Spinal cord (tissue), 10 donors: ENCODE measurements around the gene FRMD6. TPM values are rescaled to one million over a fixed set of nuclear protein-coding genes. Genes with fewer than 3 reads are reported as not detected.

Experiments
- DNase-seq, 6 donors: peaks; one replicate each; pipeline versions ENCODE4 v3.0.0 to v3.0.0-alpha.2; 2013 to 2015; ENCODE audit warnings: low spot score in 6 of 6, low read depth in 4 of 6
- H3K27ac ChIP-seq: one replicate; pipeline ENCODE4 v1.5.1; 2013; ENCODE audit warnings: low read depth, low read length, control low read depth
- H3K27me3 ChIP-seq: one replicate; pipeline ENCODE4 v1.6.1; 2013; ENCODE audit warnings: low read length; ENCODE audit not compliant: control insufficient read depth, insufficient read depth
- H3K36me3 ChIP-seq: one replicate; pipeline ENCODE4 v1.6.1; 2013; ENCODE audit warnings: low read length; ENCODE audit not compliant: control insufficient read depth, insufficient read depth
- H3K4me1 ChIP-seq: one replicate; pipeline ENCODE4 v1.6.1; 2013; ENCODE audit warnings: low read length; ENCODE audit not compliant: control insufficient read depth, insufficient read depth
- H3K4me3 ChIP-seq: one replicate; pipeline ENCODE4 v1.5.1; 2013; ENCODE audit warnings: low read depth, low read length, control low read depth
- H3K9me3 ChIP-seq: one replicate; pipeline ENCODE4 v1.6.1; 2013; ENCODE audit warnings: low read length; ENCODE audit not compliant: control insufficient read depth, insufficient read depth
- WGBS: methylation state at CpG from one replicate; pipeline ENCODE4 v1.1.5; 2013; ENCODE audit warnings: missing lambda C conversion rate; ENCODE audit not compliant: insufficient coverage; 5-methylcytosine and 5-hydroxymethylcytosine counted together
- long read RNA-seq, 4 donors: transcript quantifications; one replicate each; lab custom pipeline, GENCODE V29; 2026
- polyA plus RNA-seq, 2 donors: library from polyadenylated mRNA; unstranded; fragments of 120-200 nt; gene quantifications; one replicate each; pipeline ENCODE4 v1.2.1, GENCODE V29; 2013; ENCODE audit not compliant: insufficient read length in 2 of 2
- total RNA-seq, 2 donors: library from RNA; depleted of rRNA in 1 of 2; stranded (reverse); fragments of 120-200 nt in 1 of 2; fragments of >200 nt in 1 of 2; gene quantifications; one replicate each; pipeline versions ENCODE4 v1.2.3 to v1.2.4, GENCODE V29; 2013 to 2014
- donor health status: healthy.

FRMD6 gene
- total RNA-seq (10 to 100 TPM; 63.9 to 80.6 TPM), polyA plus RNA-seq (10 to 100 TPM; 15.9 to 18.5 TPM)
- long read RNA-seq, donor 1, full-length matches to known transcripts = 4 of 4 reads
- long read RNA-seq, donor 1, partial matches to known transcripts = 0 of 4 reads
- long read RNA-seq, donor 1, other reads (novel, unspliced or antisense) = 0 of 4 reads
- long read RNA-seq, donor 2 = 0 reads
- long read RNA-seq, donor 3, partial matches to known transcripts = 13 of 15 reads
- long read RNA-seq, donor 3, other reads (novel, unspliced or antisense) = 0 of 15 reads
- long read RNA-seq, donor 4, full-length matches to known transcripts = 2 of 2 reads
- long read RNA-seq, donor 4, partial matches to known transcripts = 0 of 2 reads
- long read RNA-seq, donor 4, other reads (novel, unspliced or antisense) = 0 of 2 reads

DNA sequence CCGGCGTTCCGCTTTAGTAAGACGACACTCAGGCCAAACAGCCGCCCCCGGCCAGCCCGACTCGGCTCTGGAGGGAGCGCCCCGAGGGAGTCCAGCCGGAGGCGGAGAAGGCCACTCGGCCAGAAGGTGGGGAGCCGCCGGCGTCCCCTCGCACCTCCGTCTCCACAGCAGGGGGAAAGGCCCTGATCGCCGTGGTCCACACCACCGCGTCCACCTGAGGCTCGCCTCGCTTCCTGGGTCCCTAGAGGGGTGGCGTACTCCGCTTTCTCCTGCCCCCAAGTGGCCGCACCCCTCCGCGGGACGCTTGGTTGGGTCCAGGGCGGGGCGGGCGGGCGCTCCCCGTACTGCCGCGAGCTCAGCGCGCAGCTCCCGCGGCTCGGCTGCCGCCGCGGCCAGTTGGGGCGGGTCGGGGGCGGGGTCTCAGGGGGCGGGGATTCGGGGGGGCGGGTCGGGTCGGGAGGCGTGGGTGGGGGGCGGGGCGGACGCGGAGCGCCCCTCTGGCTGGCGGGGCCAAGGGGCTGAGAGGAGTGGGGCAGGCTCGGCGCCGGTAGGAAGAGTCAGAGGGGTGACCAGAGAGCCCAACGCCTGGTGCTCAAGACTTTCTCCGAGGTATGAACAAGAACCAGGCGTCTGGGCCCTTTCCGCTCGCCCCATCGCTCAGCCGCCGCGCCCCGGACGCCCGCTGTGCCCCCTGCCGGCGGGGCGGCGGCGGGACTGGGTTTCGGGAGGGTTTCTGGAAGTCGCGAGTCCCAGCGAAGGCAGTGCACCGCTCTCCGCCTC is at the start of gene FRMD6:
FRMD6 (plus strand) TSS at position 523 of the 780 bp plus-strand sequence. CDS start 37,927 bp downstream, outside the sequence.
- Histone ChIP-seq H3K27ac (peak within 1 kb of the TSS; percentile 97), H3K4me3 (peak within 1 kb of the TSS; percentile 92), H3K4me1 (peaks cover 7% of the 10 kb centered on the region), H3K9me3 (no peaks in the 10 kb centered on the region), H3K36me3 (no peaks in the 10 kb centered on the region), H3K27me3 (peaks cover 3% of the 10 kb centered on the region)
- DNase-seq = peak; percentile 64 to 94 (median 73)
- under 1% methylated on average over 63 of the region's 86 CpGs for WGBS

DNA sequence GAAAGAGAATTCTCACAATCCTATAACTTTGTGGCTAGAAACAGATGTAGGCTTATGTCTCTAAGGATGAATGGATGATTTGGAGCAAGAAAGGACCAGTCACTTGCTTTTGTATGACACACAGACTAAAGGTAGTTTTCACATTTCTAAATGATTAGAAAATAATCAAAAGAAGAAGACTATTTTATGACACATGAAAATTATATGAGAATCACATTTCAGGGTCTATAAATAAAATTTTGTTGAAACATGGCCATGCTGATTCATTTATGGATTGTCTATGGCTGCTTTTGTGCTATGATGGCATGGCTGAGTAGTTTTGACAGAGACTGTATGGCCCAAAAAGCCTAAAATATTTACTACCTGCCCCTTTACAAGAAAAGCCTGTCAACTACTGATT is 49.4 kb upstream of the FRMD6 start:
- H3K36me3 ChIP-seq = no peaks in the 10 kb centered on the region
- no peaks in the 10 kb centered on the region for H3K9me3 ChIP-seq
- no peak for DNase-seq
- no peak overlapping the region for H3K27ac ChIP-seq
- H3K4me3 ChIP-seq = no peak overlapping the region
- H3K27me3 ChIP-seq = no peaks in the 10 kb centered on the region
- peaks cover 3% of the 10 kb centered on the region for H3K4me1 ChIP-seq

DNA sequence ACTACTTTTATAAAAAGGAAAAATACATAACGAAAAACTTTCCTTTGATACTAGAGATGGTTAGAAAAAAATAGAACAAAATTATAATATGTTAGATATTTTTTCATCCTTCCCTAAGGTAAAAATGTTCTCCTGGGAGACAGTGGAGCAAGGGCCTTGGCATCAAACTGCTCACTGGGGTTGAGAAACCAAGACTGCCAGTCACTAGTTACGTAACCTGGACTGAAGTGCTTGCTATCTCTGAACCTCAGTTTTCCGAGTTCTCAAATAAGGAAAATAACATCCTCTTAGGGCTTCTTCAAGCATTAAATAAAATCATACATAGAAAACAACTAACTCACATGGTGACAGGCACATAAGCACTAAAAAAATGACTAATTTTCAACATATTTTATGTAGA is 48.2 kb upstream of the FRMD6 start:
- Histone ChIP-seq H3K36me3 (no peaks in the 10 kb centered on the region), H3K4me3 (no peak overlapping the region), H3K27me3 (no peaks in the 10 kb centered on the region), H3K4me1 (peaks cover 3% of the 10 kb centered on the region), H3K9me3 (no peaks in the 10 kb centered on the region), H3K27ac (no peak overlapping the region)
- no peak for DNase-seq
- 100% methylated on average over 1 of the region's 3 CpGs for WGBS

DNA sequence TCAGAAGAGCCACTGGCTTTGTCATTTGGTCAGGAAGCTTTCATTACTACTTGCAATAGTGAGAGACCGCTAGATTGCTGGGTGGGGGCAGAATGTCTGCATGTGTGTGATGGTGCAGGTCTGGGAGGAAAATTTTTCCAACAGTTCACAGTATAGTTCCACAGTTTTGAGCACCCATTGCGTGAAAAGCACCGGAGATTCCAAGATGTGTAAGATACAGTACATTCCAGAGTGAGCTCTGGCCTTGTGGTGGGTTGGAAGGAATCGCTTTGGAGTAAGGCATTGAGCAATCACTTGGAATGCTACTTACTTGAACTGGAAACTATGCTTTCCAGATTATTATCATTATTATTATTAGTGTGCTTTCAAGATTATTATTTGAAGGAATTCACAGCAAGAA is 47.6 kb upstream of the FRMD6 start:
- no peak overlapping the region for H3K4me3 ChIP-seq

DNA sequence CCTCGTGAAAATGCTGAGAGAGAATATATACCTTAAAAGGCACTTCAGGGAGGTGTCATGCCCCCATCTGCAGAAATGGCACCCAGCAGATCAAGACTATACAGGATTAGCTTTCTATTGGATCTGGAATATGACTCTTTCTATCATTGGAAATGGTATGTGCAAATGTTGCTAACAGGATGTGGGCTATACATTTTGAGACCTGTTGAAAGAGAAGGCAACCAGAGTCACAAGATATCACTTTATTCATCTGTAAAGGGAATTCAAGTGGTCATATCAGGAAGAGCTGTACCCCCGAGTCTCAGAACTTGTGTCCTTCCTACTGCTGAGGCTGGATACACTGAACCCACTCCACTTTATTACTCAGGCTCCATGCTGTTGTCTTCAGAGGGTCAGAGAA is 46.1 kb upstream of the FRMD6 start:
- no CpG with 5 or more reads among the region's 2 CpGs for WGBS
- no peak for DNase-seq
- Histone ChIP-seq H3K4me3 (no peak overlapping the region), H3K36me3 (no peaks in the 10 kb centered on the region), H3K27me3 (no peaks in the 10 kb centered on the region), H3K9me3 (no peaks in the 10 kb centered on the region), H3K4me1 (no peaks in the 10 kb centered on the region), H3K27ac (no peak overlapping the region)

More for the DNA sequence above, 47.6 kb upstream of the FRMD6 start:
- H3K9me3 ChIP-seq = no peaks in the 10 kb centered on the region
- H3K36me3 ChIP-seq = no peaks in the 10 kb centered on the region
- H3K27ac ChIP-seq = no peak overlapping the region
- H3K4me1 ChIP-seq = peaks cover 3% of the 10 kb centered on the region
- WGBS = 90% methylated on average over 3 of the region's 4 CpGs
- DNase-seq = no peak
- no peaks in the 10 kb centered on the region for H3K27me3 ChIP-seq

DNA sequence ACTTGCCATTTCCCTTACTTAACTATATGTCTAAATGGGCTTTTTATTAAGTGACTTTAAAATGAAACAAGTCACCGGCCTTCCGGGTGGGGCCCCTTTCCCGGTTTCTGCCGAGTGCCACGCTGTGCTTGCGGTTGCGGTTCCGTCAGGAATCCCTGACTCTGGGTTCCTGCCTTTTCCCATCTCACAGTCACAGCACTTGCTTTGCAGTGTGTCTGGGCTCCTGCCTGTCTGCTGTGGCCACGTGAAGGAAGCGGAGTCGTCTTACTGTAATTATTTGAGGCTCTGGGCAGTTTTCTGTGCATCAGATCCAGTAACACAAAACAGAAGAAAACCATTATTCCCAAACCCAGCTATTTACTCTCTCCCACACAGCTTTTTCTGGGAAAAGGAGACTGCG is 44.0 kb upstream of the FRMD6 start:
- Histone ChIP-seq H3K4me1 (no peaks in the 10 kb centered on the region), H3K36me3 (no peaks in the 10 kb centered on the region), H3K4me3 (no peak overlapping the region), H3K27me3 (no peaks in the 10 kb centered on the region), H3K9me3 (no peaks in the 10 kb centered on the region), H3K27ac (no peak overlapping the region)
- no peak for DNase-seq
- 94% methylated on average over 8 of the region's 12 CpGs for WGBS

DNA sequence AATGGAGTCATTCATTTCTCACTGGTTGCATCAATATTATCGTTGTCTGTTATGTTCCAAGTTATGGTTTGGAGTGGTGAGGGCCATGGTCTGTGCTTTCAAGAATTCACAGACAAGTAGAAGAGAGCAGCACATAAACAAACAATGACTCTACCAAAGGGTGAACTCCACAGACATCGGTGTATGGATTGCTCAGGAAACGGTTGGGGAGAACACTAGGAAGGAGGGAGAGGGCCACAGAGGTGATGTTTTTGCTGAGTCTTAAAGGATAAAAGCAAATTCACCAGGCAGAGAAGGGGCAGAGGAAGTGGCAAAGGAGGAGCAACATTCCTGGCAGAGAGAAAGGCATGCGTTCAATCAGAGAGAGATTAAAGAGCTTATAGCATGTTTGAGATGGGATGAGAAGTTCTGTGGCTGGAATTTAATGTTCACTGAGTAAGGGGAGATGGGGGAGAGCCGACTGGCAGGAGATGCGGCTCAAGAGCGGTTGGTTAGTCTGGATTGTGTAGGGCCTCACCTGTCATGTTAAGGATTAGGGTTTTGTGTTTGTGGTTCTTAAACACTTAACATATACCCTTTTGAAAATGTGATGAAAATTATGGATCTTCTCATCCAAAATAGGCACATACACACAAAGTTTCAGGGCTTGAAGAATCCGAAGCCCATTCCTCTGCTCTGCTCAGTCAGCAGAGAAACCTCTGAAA is 42.3 kb upstream of the FRMD6 start:
- no peak for DNase-seq
- 60% methylated on average over 3 of the region's 8 CpGs for WGBS

DNA sequence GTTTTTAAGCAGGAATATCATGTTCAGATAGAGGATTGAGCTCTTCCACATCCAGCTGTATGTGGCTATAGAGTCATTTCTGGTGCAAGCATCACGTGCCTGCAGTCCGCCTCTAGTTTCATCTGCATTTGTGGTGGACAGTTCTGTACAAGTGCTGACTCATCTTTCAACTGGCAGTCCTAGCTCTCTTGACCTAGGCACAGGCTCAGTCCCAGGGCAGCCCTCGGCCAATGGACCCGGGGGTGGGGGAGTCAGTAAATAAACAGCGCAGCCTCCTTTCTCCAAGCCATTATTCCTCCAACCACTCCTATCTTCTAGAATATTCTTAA is 41.8 kb upstream of the FRMD6 start:
- Histone ChIP-seq H3K36me3 (no peaks in the 10 kb centered on the region), H3K27me3 (no peaks in the 10 kb centered on the region), H3K4me3 (no peak overlapping the region), H3K9me3 (no peaks in the 10 kb centered on the region), H3K4me1 (no peaks in the 10 kb centered on the region), H3K27ac (no peak overlapping the region)
- WGBS = 92% methylated on average over 3 of the region's 5 CpGs
- DNase-seq = no peak

More for the DNA sequence above, 42.3 kb upstream of the FRMD6 start:
- Histone ChIP-seq H3K9me3 (no peaks in the 10 kb centered on the region), H3K36me3 (no peaks in the 10 kb centered on the region), H3K4me3 (no peak overlapping the region), H3K27me3 (no peaks in the 10 kb centered on the region), H3K27ac (no peak overlapping the region), H3K4me1 (no peaks in the 10 kb centered on the region)

DNA sequence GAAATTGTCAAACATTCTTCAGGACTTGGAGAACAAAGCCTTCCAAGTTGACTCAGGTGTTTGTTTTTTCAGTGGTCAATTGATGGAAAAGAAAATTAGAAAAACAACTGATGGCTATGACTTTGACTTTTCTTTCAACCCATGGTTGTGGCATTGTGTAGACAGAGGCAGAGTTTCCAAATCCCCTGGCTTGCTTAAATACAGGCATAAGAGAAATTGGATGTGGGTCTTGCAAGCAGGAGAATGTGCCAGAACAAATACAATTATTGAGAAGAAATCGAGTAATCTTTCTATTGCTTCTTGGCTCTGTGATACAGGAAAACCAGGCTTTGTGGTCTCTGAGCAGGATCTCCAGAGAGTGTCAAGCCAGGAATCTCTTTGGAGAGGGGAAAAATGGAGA is 40.9 kb upstream of the FRMD6 start:
- DNase-seq = no peak
- 85% methylated on average over 1 of the region's 1 CpG for WGBS
- Histone ChIP-seq H3K4me3 (no peak overlapping the region), H3K9me3 (no peaks in the 10 kb centered on the region), H3K4me1 (no peaks in the 10 kb centered on the region), H3K27me3 (no peaks in the 10 kb centered on the region), H3K27ac (no peak overlapping the region), H3K36me3 (no peaks in the 10 kb centered on the region)
